Measurements from ENCODE around the gene AMBP. TPM values are rescaled to one million over a fixed set of nuclear protein-coding genes. Genes with fewer than 3 reads are reported as not detected.

AMBP gene
- total RNA-seq, 5 donors from 2014 or later (not counting 1 experiment from before 2014, with no cell fraction given) = 2.2 to 3.3 (median 3.0) TPM; not detected in 2

GRCh38 chr9:114076237-114077161, 1.6 kb downstream of the AMBP start:
- peaks cover 19 to 25% of the 10 kb centered on the region in 2 donors for H3K27me3 Mint-ChIP-seq
- CTCF ChIA-PET = no interaction called here

DNA sequence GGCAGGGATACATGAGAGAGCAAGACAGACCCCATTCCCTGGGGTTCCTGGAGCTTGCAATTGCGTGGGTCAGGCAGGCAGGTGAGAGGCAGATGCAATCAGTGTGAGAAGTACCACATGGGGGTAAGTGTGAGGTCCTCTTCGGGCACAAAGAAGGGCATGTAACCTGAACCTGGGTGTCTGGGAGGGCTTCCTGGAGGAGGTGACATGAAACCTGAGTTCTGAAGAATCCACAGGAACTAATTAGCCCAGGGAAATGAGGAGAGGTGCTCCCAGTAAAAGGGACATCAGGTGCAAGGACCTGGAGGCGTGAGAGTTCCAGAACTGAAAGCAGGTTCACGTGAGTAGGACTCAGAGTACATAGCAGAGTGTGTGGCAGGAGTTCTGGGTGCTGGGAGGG, 2.5 kb downstream of the AMBP start:
- no peak overlapping the region for H3K27ac ChIP-seq (ENCODE audit: low read length)
- ATAC-seq (replicated peaks in 1 of 4) = no peak
- H3K4me1 Mint-ChIP-seq = no peaks in the 10 kb centered on the region
- H3K4me3 ChIP-seq (ENCODE audit: control insufficient read depth in 1 of 2, extremely low read depth in 1 of 2, low read length in 1 of 2) = no peak overlapping the region
- peaks cover 0 to 29% of the 10 kb centered on the region in 2 experiments for H3K27me3 ChIP-seq (replicated peaks in 1 of 2; ENCODE audit: control insufficient read depth in 2 of 2, extremely low read depth in 1 of 2, insufficient read depth in 2 of 2, low read length in 1 of 2)
- H3K4me1 ChIP-seq (ENCODE audit: control insufficient read depth in 1 of 2, extremely low read depth in 1 of 2, insufficient read depth in 2 of 2, low read length in 2 of 2) = no peaks in the 10 kb centered on the region
- no peaks in the 10 kb centered on the region for H3K9me3 Mint-ChIP-seq
- WGBS (ENCODE audit: insufficient coverage) = 21% methylated on average over 4 of the region's 4 CpGs
- ChIA-PET CTCF (no interaction called here), POLR2A (no interaction called here)
- no peaks in the 10 kb centered on the region for H3K36me3 ChIP-seq (ENCODE audit: control insufficient read depth in 2 of 2, extremely low read depth in 1 of 2, insufficient read depth in 1 of 2, low read length in 1 of 2)
- H3K9me3 ChIP-seq = no peaks in the 10 kb centered on the region
- H3K27ac Mint-ChIP-seq = no peak overlapping the region
- H3K4me3 Mint-ChIP-seq = no peak overlapping the region
- H3K27me3 Mint-ChIP-seq = peaks cover 17 to 25% of the 10 kb centered on the region in 2 donors
- H3K36me3 Mint-ChIP-seq = no peaks in the 10 kb centered on the region
- no peak for DNase-seq

More at GRCh38 chr9:114076237-114077161, 1.6 kb downstream of the AMBP start:
- Mint-ChIP-seq H3K36me3 (no peaks in the 10 kb centered on the region), H3K27ac (no peak overlapping the region), H3K4me1 (no peaks in the 10 kb centered on the region), H3K9me3 (no peaks in the 10 kb centered on the region), H3K4me3 (no peak overlapping the region)
- POLR2A ChIA-PET = no interaction called here
- peaks cover 0 to 35% of the 10 kb centered on the region in 2 experiments for H3K27me3 ChIP-seq (replicated peaks in 1 of 2; ENCODE audit: control insufficient read depth in 2 of 2, extremely low read depth in 1 of 2, insufficient read depth in 2 of 2, low read length in 1 of 2)
- H3K27ac ChIP-seq (ENCODE audit: low read length) = no peak overlapping the region
- no peaks in the 10 kb centered on the region for H3K4me1 ChIP-seq (ENCODE audit: control insufficient read depth in 1 of 2, extremely low read depth in 1 of 2, insufficient read depth in 2 of 2, low read length in 2 of 2)
- ATAC-seq (replicated peaks in 1 of 4) (no peak), DNase-seq (no peak)
- no peaks in the 10 kb centered on the region for H3K36me3 ChIP-seq (ENCODE audit: control insufficient read depth in 2 of 2, extremely low read depth in 1 of 2, insufficient read depth in 1 of 2, low read length in 1 of 2)
- H3K4me3 ChIP-seq (ENCODE audit: control insufficient read depth in 1 of 2, extremely low read depth in 1 of 2, low read length in 1 of 2) = no peak overlapping the region
- 68% methylated on average over 13 of the region's 14 CpGs for WGBS (ENCODE audit: insufficient coverage)
- H3K9me3 ChIP-seq = no peaks in the 10 kb centered on the region

GRCh38 chr9:114072184-114073140, 5.6 kb downstream of the AMBP start:
- WGBS (ENCODE audit: insufficient coverage) = 67% methylated on average over 7 of the region's 14 CpGs
- Histone ChIP-seq H3K9me3 (no peaks in the 10 kb centered on the region), H3K36me3 (ENCODE audit: control insufficient read depth in 2 of 2, extremely low read depth in 1 of 2, insufficient read depth in 1 of 2, low read length in 1 of 2) (no peaks in the 10 kb centered on the region), H3K27me3 (replicated peaks in 1 of 2; ENCODE audit: control insufficient read depth in 2 of 2, extremely low read depth in 1 of 2, insufficient read depth in 2 of 2, low read length in 1 of 2) (peaks cover 0 to 21% of the 10 kb centered on the region in 2 experiments), H3K4me3 (ENCODE audit: control insufficient read depth in 1 of 2, extremely low read depth in 1 of 2, low read length in 1 of 2) (no peak overlapping the region), H3K4me1 (ENCODE audit: control insufficient read depth in 1 of 2, extremely low read depth in 1 of 2, insufficient read depth in 2 of 2, low read length in 2 of 2) (no peaks in the 10 kb centered on the region), H3K27ac (ENCODE audit: low read length) (no peak overlapping the region)
- ATAC-seq (replicated peaks in 1 of 4) = no peak
- no peak for DNase-seq
- H3K27ac Mint-ChIP-seq = no peak overlapping the region
- H3K36me3 Mint-ChIP-seq = no peaks in the 10 kb centered on the region
- ChIA-PET POLR2A (no interaction called here), CTCF (interaction anchor here in 1 of 2 donors (0.7 kb wide), 1 partner anchor 90 kb away, joined by 5 read pairs; no protein-coding TSS in a partner anchor)
- no peaks in the 10 kb centered on the region for H3K9me3 Mint-ChIP-seq
- no peak overlapping the region for H3K4me3 Mint-ChIP-seq
- peaks cover 20 to 29% of the 10 kb centered on the region in 2 donors for H3K27me3 Mint-ChIP-seq
- H3K4me1 Mint-ChIP-seq = no peaks in the 10 kb centered on the region

DNA sequence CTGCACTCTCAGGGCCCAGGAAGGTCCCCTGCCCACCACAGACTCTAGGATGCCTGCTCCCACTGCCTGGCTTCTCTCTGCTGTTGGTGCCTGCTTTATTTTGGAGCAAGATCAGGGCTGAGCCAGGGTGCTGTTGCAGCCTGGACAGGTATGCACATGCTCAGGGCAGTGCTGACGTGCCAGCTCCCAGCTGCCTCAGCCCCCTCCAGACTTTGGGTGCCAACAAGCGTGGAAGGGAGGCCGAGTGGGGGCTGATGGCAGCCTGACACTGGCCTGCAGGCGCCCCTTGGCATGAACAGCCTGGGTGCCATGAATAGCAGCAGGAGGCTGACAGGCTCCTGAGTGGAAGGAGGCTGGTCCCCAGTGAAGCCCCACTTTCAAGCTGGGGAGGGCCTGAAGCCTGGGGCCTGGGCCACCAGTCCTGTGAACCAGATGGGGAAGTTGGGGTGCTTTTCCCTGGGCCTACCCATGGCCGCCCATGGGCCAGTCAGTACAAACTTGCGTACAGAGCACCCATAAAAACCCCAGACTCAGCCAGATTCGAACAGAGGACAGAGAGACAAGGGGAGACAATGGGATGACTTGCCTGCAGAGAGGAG, 6.8 kb downstream of the AMBP start:
- no peak for DNase-seq
- 71% methylated on average over 6 of the region's 7 CpGs for WGBS (ENCODE audit: insufficient coverage)
- Mint-ChIP-seq H3K4me1 (no peaks in the 10 kb centered on the region), H3K27me3 (peaks cover 14 to 22% of the 10 kb centered on the region in 2 donors), H3K36me3 (no peaks in the 10 kb centered on the region), H3K9me3 (no peaks in the 10 kb centered on the region), H3K27ac (no peak overlapping the region), H3K4me3 (no peak overlapping the region)
- no peaks in the 10 kb centered on the region for H3K36me3 ChIP-seq (ENCODE audit: control insufficient read depth in 2 of 2, extremely low read depth in 1 of 2, insufficient read depth in 1 of 2, low read length in 1 of 2)
- peak in 1 of 4 experiments; percentile 5 for ATAC-seq (replicated peaks in 1 of 4)
- H3K27me3 ChIP-seq (replicated peaks in 1 of 2; ENCODE audit: control insufficient read depth in 2 of 2, extremely low read depth in 1 of 2, insufficient read depth in 2 of 2, low read length in 1 of 2) = peaks cover 0 to 13% of the 10 kb centered on the region in 2 experiments
- no peaks in the 10 kb centered on the region for H3K9me3 ChIP-seq
- no peak overlapping the region for H3K27ac ChIP-seq (ENCODE audit: low read length)
- POLR2A ChIA-PET = no interaction called here
- no peaks in the 10 kb centered on the region for H3K4me1 ChIP-seq (ENCODE audit: control insufficient read depth in 1 of 2, extremely low read depth in 1 of 2, insufficient read depth in 2 of 2, low read length in 2 of 2)
- no peak overlapping the region for H3K4me3 ChIP-seq (ENCODE audit: control insufficient read depth in 1 of 2, extremely low read depth in 1 of 2, low read length in 1 of 2)
- CTCF ChIA-PET = no interaction called here

- no peaks in the 10 kb centered on the region for H3K36me3 ChIP-seq (ENCODE audit: control insufficient read depth in 2 of 2, extremely low read depth in 1 of 2, insufficient read depth in 1 of 2, low read length in 1 of 2)
- ATAC-seq (replicated peaks in 1 of 4) = peak in 1 of 4 experiments; percentile 19
- H3K27ac ChIP-seq (ENCODE audit: low read length) = no peak overlapping the region
- H3K27me3 ChIP-seq (replicated peaks in 1 of 2; ENCODE audit: control insufficient read depth in 2 of 2, extremely low read depth in 1 of 2, insufficient read depth in 2 of 2, low read length in 1 of 2) = peaks cover 0 to 8% of the 10 kb centered on the region in 2 experiments
- H3K27me3 Mint-ChIP-seq = peaks cover 8 to 15% of the 10 kb centered on the region in 2 donors
- no peak overlapping the region for H3K27ac Mint-ChIP-seq
- H3K36me3 Mint-ChIP-seq = no peaks in the 10 kb centered on the region
- ChIA-PET CTCF (no interaction called here), POLR2A (no interaction called here)
- H3K4me3 Mint-ChIP-seq = no peak overlapping the region
- no peaks in the 10 kb centered on the region for H3K9me3 ChIP-seq
- H3K4me3 ChIP-seq (ENCODE audit: control insufficient read depth in 1 of 2, extremely low read depth in 1 of 2, low read length in 1 of 2) = no peak overlapping the region
- H3K4me1 ChIP-seq (ENCODE audit: control insufficient read depth in 1 of 2, extremely low read depth in 1 of 2, insufficient read depth in 2 of 2, low read length in 2 of 2) = no peaks in the 10 kb centered on the region
- WGBS (ENCODE audit: insufficient coverage) = 89% methylated on average over 12 of the region's 17 CpGs
- H3K4me1 Mint-ChIP-seq = no peaks in the 10 kb centered on the region
- DNase-seq = no peak
- H3K9me3 Mint-ChIP-seq = no peaks in the 10 kb centered on the region
These were observed 7.7 kb downstream of the AMBP start for GRCh38 chr9:114070188-114071103.

All from T-cell (primary cell).